NCI-H82 treated with DMSO at 0.1 percent for 48 hours (cell line): ENCODE data around the gene WSCD2.

ENCODE experiments used
- DNase-seq: peaks from one replicate; lab custom pipeline; 2025; ENCODE audit not compliant: unreplicated experiment; lab: John Stamatoyannopoulos, UW

Gene WSCD2

DNA sequence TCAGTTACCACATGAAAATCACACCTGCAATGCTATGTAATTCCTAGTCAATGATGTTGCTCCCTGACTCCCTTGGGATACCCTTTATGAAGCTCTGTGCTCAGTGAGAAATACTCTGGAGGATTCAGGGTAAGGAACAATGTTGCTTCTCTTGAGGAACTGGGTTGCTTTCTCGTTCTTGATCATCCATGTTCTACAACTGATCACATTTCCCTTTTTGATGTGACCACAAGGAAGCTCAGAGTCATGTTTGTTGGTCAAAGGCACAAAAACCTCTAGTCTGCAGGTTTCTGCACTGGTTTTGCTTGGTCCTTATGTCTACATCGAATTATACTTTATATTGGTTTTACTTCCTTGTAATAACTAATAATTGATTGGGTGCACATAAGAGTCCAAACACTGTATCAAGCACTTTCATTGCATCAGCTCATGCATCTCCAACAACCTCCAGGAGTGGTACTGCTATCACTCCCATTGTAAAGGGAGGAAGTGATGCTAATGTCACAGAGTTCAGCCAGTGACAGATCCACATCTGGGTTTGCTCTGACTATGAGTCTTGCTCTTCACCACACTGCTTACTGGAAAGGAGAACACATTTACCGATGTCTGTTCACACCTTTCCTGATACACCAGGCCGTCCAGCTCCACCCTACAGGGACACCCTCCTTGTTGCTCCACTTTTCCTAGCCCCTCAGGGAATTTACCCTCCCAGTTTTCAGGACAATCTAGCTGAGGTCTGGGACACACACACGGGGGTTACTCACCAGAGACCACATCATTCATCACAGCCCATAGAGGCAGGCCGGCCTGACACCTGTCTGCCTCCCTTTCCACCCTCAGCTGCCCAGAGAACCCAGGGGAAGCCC lies 169.0 kb downstream of the WSCD2 start:
- no peak for DNase-seq

DNA sequence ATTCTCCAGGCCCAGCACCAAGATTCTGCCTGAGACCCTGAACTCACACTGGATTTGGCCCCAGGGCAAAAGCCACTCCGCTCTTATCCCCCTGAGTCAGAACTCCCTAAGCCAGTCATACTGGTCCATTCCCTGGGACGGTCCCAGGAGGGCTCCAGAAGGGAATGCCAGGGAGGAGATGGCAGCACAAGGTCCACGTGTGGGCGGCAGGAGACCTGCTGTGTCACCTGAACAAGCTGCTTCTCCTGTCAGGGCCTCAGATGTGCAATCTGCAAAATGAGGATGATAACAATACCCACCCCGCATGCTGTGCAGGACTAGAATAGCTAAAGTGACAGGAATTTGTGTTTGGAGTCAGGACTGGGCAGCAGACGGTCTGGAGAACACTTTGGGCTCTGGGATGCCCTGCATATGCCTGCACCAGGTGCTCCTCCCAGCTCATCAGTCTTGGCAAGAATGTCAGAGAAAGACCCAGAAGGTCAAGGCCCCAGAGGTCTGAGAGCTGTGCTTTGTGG lies 169.7 kb downstream of the WSCD2 start:
- DNase-seq, result no peak

DNA sequence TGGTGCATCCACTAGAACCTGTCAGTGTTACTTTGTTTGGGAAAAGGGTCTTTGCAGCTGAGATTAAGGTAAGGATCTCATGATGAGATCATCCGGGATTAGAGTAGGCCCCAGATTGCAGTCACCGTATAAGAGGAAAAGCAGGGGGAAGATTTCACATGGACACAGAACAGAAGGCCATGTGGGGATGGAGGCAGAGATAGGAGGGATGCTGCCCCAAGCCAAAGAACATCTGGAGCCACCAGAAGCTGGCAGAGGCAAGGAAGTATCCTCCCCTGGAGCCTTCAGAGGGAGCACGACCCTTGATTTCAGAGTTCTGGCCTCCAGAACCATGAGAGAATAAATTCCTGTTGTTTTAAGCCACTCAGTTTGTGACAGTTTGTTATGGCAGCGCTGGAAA lies 170.4 kb downstream of the WSCD2 start:
- DNase-seq, result peak; percentile 97
